HEK293 (cell line): Measurements from ENCODE around the gene CCDC63.

Source experiments
- CTCF ChIA-PET: fragments of 350-600 bp; formaldehyde crosslinking; extraction: SDS; loops from one replicate; lab custom pipeline; 2021; ENCODE audit warnings: antibody characterized with exemption; lab: Yijun Ruan, JAX
- POLR2A ChIA-PET: fragments of 300-600 bp; formaldehyde crosslinking; extraction: SDS; loops from one replicate; lab custom pipeline; 2020; ENCODE audit warnings: antibody characterized with exemption, inconsistent platforms; lab: Yijun Ruan, JAX
- H3K27ac ChIP-seq: fragments of 200-500 bp; sonication (Bioruptor generic); 2 replicates; pipeline ENCODE4 v1.5.1; 2014; ENCODE audit warnings: low read depth, low read length, control low read depth, inconsistent platforms; ENCODE audit errors: extremely low read depth
- H3K36me3 ChIP-seq, 2 experiments: fragments of 200-500 bp in 1 of 2; sonication (Bioruptor generic) in 1 of 2; 1 replicate in 1 of 2; 2 replicates in 1 of 2; pipeline ENCODE4 v1.5.1; 2014 to 2017; ENCODE audit warnings: inconsistent platforms in 2 of 2, low read length in 2 of 2; ENCODE audit not compliant: control insufficient read depth in 2 of 2, insufficient read depth in 1 of 2
- H3K4me1 ChIP-seq: fragments of 200-500 bp; sonication (Bioruptor generic); 2 replicates; pipeline ENCODE4 v1.5.1; 2014; ENCODE audit warnings: mild to moderate bottlenecking, low read length, inconsistent platforms; ENCODE audit not compliant: control insufficient read depth, insufficient read depth
- H3K4me3 ChIP-seq: 2 replicates; pipeline ENCODE4 v1.5.1; 2011; ENCODE audit warnings: low read depth, mild to moderate bottlenecking, control low read depth, low read length, moderate library complexity
- H3K9me3 ChIP-seq: fragments of 200-500 bp; sonication (Bioruptor generic); 2 replicates; pipeline ENCODE4 v1.5.1; 2014; ENCODE audit warnings: low read depth, low read length, inconsistent platforms; ENCODE audit not compliant: control insufficient read depth, insufficient read depth
- BCL11A ChIP-seq: fragments of 450-650 bp; formaldehyde crosslinking; IDR thresholded peaks from 2 replicates; pipeline ENCODE4 v1.5.1; 2016; ENCODE audit warnings: low read depth, missing biosample characterization, missing genetic modification characterization
- CTCF ChIP-seq: fragments of 450-650 bp; formaldehyde crosslinking; IDR thresholded peaks from 2 replicates; pipeline ENCODE4 v1.5.1; 2016; ENCODE audit warnings: missing biosample characterization, missing genetic modification characterization
- KLF8 ChIP-seq: fragments of 450-650 bp; formaldehyde crosslinking; IDR thresholded peaks from 2 replicates; pipeline ENCODE4 v1.5.1; 2016; ENCODE audit warnings: missing biosample characterization, missing genetic modification characterization
- MEIS1 ChIP-seq: sonication (generic); formaldehyde crosslinking; IDR thresholded peaks from 2 replicates; pipeline ENCODE4 v1.8.1; 2022; ENCODE audit warnings: missing genetic modification reagents, mild to moderate bottlenecking, borderline replicate concordance
- WT1 ChIP-seq: fragments of 450-650 bp; formaldehyde crosslinking; IDR thresholded peaks from 2 replicates; pipeline ENCODE4 v1.5.1; 2016; ENCODE audit warnings: missing biosample characterization, missing genetic modification characterization
- ZBTB17 ChIP-seq: fragments of 450-650 bp; formaldehyde crosslinking; IDR thresholded peaks from 2 replicates; pipeline ENCODE4 v1.5.1; 2016; ENCODE audit warnings: missing biosample characterization, missing genetic modification characterization
- ZBTB21 ChIP-seq: fragments of 450-650 bp; formaldehyde crosslinking; IDR thresholded peaks from 2 replicates; pipeline ENCODE4 v1.5.1; 2017; ENCODE audit warnings: missing biosample characterization, missing genetic modification characterization
- ZNF140 ChIP-seq: fragments of 450-650 bp; formaldehyde crosslinking; IDR thresholded peaks from 2 replicates; pipeline ENCODE4 v1.5.1; 2016; ENCODE audit warnings: missing biosample characterization, missing genetic modification characterization
- ZNF155 ChIP-seq: fragments of 450-650 bp; formaldehyde crosslinking; IDR thresholded peaks from 2 replicates; pipeline ENCODE4 v1.5.1; 2016; ENCODE audit warnings: missing biosample characterization, missing genetic modification characterization
- ZNF169 ChIP-seq: fragments of 450-650 bp; formaldehyde crosslinking; IDR thresholded peaks from 2 replicates; pipeline ENCODE4 v1.5.1; 2016; ENCODE audit warnings: missing biosample characterization, missing genetic modification characterization
- ZNF174 ChIP-seq: fragments of 450-650 bp; formaldehyde crosslinking; IDR thresholded peaks from 2 replicates; pipeline ENCODE4 v1.5.0; 2017; ENCODE audit warnings: missing biosample characterization, mild to moderate bottlenecking, missing genetic modification characterization
- ZNF324 ChIP-seq: fragments of 450-650 bp; formaldehyde crosslinking; IDR thresholded peaks from 2 replicates; pipeline ENCODE4 v1.5.1; 2016; ENCODE audit warnings: missing biosample characterization, missing genetic modification characterization
- ZNF354C ChIP-seq: fragments of 450-650 bp; formaldehyde crosslinking; IDR thresholded peaks from 2 replicates; pipeline ENCODE4 v1.5.1; 2016; ENCODE audit warnings: missing biosample characterization, missing genetic modification characterization, low read depth, borderline replicate concordance
- ZNF416 ChIP-seq: fragments of 450-650 bp; formaldehyde crosslinking; IDR thresholded peaks from 2 replicates; pipeline ENCODE4 v1.5.1; 2016; ENCODE audit warnings: missing biosample characterization, missing genetic modification characterization
- ZNF473 ChIP-seq: fragments of 450-650 bp; formaldehyde crosslinking; IDR thresholded peaks from 2 replicates; pipeline ENCODE4 v1.5.1; 2017; ENCODE audit warnings: missing biosample characterization, missing genetic modification characterization
- ZNF521 ChIP-seq: fragments of 450-650 bp; formaldehyde crosslinking; IDR thresholded peaks from 2 replicates; pipeline ENCODE4 v1.5.1; 2017; ENCODE audit warnings: missing biosample characterization, mild to moderate bottlenecking, missing genetic modification characterization
- ZNF529 ChIP-seq: fragments of 450-650 bp; formaldehyde crosslinking; IDR thresholded peaks from 2 replicates; pipeline ENCODE4 v1.5.1; 2017; ENCODE audit warnings: missing genetic modification characterization, missing biosample characterization; ENCODE audit not compliant: insufficient replicate concordance
- ZNF600 ChIP-seq: fragments of 450-650 bp; formaldehyde crosslinking; IDR thresholded peaks from 2 replicates; pipeline ENCODE4 v1.5.1; 2016; ENCODE audit warnings: missing biosample characterization, missing genetic modification characterization
- ZNF610 ChIP-seq: fragments of 450-650 bp; formaldehyde crosslinking; IDR thresholded peaks from 2 replicates; pipeline ENCODE4 v1.5.1; 2016; ENCODE audit warnings: missing biosample characterization, missing genetic modification characterization, borderline replicate concordance
- ZNF654 ChIP-seq: fragments of 450-650 bp; formaldehyde crosslinking; IDR thresholded peaks from 2 replicates; pipeline ENCODE4 v1.5.1; 2016; ENCODE audit warnings: low read depth, missing biosample characterization, missing genetic modification characterization
- ZNF701 ChIP-seq: fragments of 450-650 bp; formaldehyde crosslinking; IDR thresholded peaks from 2 replicates; pipeline ENCODE4 v1.5.1; 2016; ENCODE audit warnings: missing biosample characterization, missing genetic modification characterization
- ZNF843 ChIP-seq: fragments of 450-650 bp; formaldehyde crosslinking; IDR thresholded peaks from 2 replicates; pipeline ENCODE4 v1.5.1; 2016; ENCODE audit warnings: missing biosample characterization, missing genetic modification characterization
- ZSCAN23 ChIP-seq: fragments of 450-650 bp; formaldehyde crosslinking; IDR thresholded peaks from 2 replicates; pipeline ENCODE4 v1.5.1; 2016; ENCODE audit warnings: missing biosample characterization, missing genetic modification characterization
- TF ChIP-seq, protein P1 (sequence below): IDR thresholded peaks from 2 replicates; pipeline ENCODE4 v1.6.1; 2011; ENCODE audit warnings: mild to moderate bottlenecking, low read depth, low read length, borderline replicate concordance
- TF ChIP-seq, protein P2 (sequence below): fragments of 450-650 bp; formaldehyde crosslinking; IDR thresholded peaks from 2 replicates; pipeline ENCODE4 v1.5.1; 2016; ENCODE audit warnings: missing biosample characterization, missing genetic modification characterization
- TF ChIP-seq, protein P3 (sequence below): fragments of 450-650 bp; formaldehyde crosslinking; optimal IDR thresholded peaks from 2 replicates; pipeline ENCODE3; 2016; ENCODE audit warnings: missing biosample characterization, mild to moderate bottlenecking, missing genetic modification characterization
- TF ChIP-seq, protein P4 (sequence below): fragments of 450-650 bp; formaldehyde crosslinking; IDR thresholded peaks from 2 replicates; pipeline ENCODE4 v1.5.1; 2016; ENCODE audit warnings: missing biosample characterization, missing genetic modification characterization, borderline replicate concordance

The CCDC63 gene

DNA sequence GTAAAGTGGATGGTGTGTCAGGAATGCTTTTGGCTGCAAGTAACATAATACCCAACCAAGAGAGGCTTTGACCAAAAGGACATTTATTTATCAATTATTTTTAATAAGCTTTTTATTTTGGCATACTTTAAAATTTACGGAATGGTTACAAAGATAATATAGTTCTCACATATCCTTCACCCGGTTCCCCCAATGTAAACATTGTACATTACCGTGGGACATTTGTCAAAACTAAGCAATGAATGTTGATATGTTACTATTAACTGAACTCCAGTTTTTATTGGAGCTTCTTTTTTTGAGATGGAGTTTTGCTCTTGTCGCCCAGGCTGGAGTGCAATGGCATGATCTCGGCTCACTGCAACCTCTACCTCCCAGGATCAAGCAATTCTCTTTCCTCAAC, 23.0 kb downstream of the CCDC63 start:
- TF ChIP-seq ZNF473 (no peak), ZNF843 (tag by site-specific recombination) (no peak), ZNF529 (tag by site-specific recombination) (peak; percentile 97), ZNF701 (tag by site-specific recombination) (no peak), ZNF521 (tag by site-specific recombination) (no peak), ZNF654 (tag by site-specific recombination) (no peak)
- TF ChIP-seq, protein P1, sequence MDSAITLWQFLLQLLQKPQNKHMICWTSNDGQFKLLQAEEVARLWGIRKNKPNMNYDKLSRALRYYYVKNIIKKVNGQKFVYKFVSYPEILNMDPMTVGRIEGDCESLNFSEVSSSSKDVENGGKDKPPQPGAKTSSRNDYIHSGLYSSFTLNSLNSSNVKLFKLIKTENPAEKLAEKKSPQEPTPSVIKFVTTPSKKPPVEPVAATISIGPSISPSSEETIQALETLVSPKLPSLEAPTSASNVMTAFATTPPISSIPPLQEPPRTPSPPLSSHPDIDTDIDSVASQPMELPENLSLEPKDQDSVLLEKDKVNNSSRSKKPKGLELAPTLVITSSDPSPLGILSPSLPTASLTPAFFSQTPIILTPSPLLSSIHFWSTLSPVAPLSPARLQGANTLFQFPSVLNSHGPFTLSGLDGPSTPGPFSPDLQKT, result no peak
- ChIA-PET POLR2A (no interaction called here), CTCF (no interaction called here)
- no peaks in the 10 kb centered on the region for H3K4me1 ChIP-seq
- H3K36me3 ChIP-seq, result no peaks in the 10 kb centered on the region
- no peak overlapping the region for H3K4me3 ChIP-seq
- no peak overlapping the region for H3K27ac ChIP-seq
- H3K9me3 ChIP-seq, result no peaks in the 10 kb centered on the region

GRCh38 chr12:110872100-110872499, 25.3 kb downstream of the CCDC63 start:
- TF ChIP-seq ZSCAN23 (no peak), CTCF (tag by site-specific recombination) (no peak)
- H3K27ac ChIP-seq, result no peak overlapping the region
- no peaks in the 10 kb centered on the region for H3K9me3 ChIP-seq
- no peaks in the 10 kb centered on the region for H3K36me3 ChIP-seq
- H3K4me3 ChIP-seq, result no peak overlapping the region
- ChIA-PET CTCF (interaction anchor here (1.3 kb wide), 1 partner anchor 46 kb away, joined by 4 read pairs; no protein-coding TSS in a partner anchor), POLR2A (no interaction called here)
- H3K4me1 ChIP-seq, result no peaks in the 10 kb centered on the region

DNA sequence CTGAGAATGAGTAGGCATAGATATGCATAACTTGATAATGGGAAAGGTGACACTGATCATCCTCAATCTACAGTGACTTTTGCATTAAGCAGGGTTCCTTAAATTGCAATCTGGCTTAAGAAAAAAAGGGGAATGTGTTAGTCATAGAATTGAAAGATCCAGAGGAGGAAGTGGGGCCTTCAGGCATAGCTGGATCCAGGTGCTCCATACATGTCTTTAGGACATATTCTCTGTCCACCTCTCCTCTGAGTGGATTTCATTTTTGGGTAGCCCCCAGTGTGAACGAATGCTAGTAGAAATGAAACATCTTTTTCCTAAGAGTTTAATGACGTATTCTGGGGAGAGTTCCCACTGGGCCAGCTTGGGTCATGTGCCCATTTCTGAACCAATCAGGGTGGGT, 27.6 kb downstream of the CCDC63 start:
- ChIA-PET POLR2A (no interaction called here), CTCF (interaction anchor here (0.7 to 1.6 kb wide), 4 partner anchors 14 to 422 kb away, joined by 3 to 6 read pairs (median 4); no protein-coding TSS in a partner anchor)
- Histone ChIP-seq H3K9me3 (no peaks in the 10 kb centered on the region), H3K36me3 (no peaks in the 10 kb centered on the region), H3K27ac (no peak overlapping the region), H3K4me1 (no peaks in the 10 kb centered on the region), H3K4me3 (no peak overlapping the region)
- TF ChIP-seq ZBTB21 (tag by site-specific recombination) (no peak), WT1 (tag by site-specific recombination) (no peak), ZNF654 (tag by site-specific recombination) (no peak), ZNF174 (tag by site-specific recombination) (no peak), ZNF155 (no peak), BCL11A (tag by site-specific recombination) (no peak), KLF8 (tag by site-specific recombination) (no peak), ZNF169 (tag by site-specific recombination) (no peak), ZBTB17 (tag by site-specific recombination) (no peak), MEIS1 (no peak), ZNF600 (tag by site-specific recombination) (no peak), ZNF324 (no peak), ZNF610 (tag by site-specific recombination) (no peak), ZNF354C (tag by site-specific recombination) (no peak), ZNF140 (tag by site-specific recombination) (no peak), ZNF416 (tag by site-specific recombination) (no peak)
- TF ChIP-seq, protein P2, sequence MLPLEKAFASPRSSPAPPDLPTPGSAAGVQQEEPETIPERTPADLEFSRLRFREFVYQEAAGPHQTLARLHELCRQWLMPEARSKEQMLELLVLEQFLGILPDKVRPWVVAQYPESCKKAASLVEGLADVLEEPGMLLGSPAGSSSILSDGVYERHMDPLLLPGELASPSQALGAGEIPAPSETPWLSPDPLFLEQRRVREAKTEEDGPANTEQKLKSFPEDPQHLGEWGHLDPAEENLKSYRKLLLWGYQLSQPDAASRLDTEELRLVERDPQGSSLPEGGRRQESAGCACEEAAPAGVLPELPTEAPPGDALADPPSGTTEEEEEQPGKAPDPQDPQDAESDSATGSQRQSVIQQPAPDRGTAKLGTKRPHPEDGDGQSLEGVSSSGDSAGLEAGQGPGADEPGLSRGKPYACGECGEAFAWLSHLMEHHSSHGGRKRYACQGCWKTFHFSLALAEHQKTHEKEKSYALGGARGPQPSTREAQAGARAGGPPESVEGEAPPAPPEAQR (tag by site-specific recombination), result no peak
- TF ChIP-seq, protein P3, sequence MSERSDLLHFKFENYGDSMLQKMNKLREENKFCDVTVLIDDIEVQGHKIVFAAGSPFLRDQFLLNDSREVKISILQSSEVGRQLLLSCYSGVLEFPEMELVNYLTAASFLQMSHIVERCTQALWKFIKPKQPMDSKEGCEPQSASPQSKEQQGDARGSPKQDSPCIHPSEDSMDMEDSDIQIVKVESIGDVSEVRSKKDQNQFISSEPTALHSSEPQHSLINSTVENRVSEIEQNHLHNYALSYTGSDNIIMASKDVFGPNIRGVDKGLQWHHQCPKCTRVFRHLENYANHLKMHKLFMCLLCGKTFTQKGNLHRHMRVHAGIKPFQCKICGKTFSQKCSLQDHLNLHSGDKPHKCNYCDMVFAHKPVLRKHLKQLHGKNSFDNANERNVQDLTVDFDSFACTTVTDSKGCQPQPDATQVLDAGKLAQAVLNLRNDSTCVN (tag by site-specific recombination), result no peak
- TF ChIP-seq, protein P4, sequence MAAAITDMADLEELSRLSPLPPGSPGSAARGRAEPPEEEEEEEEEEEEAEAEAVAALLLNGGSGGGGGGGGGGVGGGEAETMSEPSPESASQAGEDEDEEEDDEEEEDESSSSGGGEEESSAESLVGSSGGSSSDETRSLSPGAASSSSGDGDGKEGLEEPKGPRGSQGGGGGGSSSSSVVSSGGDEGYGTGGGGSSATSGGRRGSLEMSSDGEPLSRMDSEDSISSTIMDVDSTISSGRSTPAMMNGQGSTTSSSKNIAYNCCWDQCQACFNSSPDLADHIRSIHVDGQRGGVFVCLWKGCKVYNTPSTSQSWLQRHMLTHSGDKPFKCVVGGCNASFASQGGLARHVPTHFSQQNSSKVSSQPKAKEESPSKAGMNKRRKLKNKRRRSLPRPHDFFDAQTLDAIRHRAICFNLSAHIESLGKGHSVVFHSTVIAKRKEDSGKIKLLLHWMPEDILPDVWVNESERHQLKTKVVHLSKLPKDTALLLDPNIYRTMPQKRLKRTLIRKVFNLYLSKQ, result no peak
